GM13976 (cell line): Measurements from ENCODE around the gene GPR18.
A peak's percentile ranks its signal among the peaks of the same experiment; 100 is the strongest.

Experiments
- DNase-seq: peaks from one replicate; pipeline ENCODE4 v3.0.0; 2012; ENCODE audit warnings: low spot score
- CTCF ChIP-seq: IDR thresholded peaks from 2 replicates; pipeline ENCODE4 v1.5.1; 2012; ENCODE audit warnings: borderline replicate concordance, mild to moderate bottlenecking; ENCODE audit not compliant: insufficient read depth; ENCODE audit errors: extremely low read depth, missing control alignments, control extremely low read depth
- in situ Hi-C: fragments of 300-500 bp; cut with MboI; formaldehyde crosslinking; loops from one replicate; pipeline ENCODE4 v1.12.0; 2022; ENCODE audit warnings: low sequenced_read_pairs, mixed read lengths, inconsistent platforms; ENCODE audit not compliant: unreplicated experiment

Gene GPR18

GRCh38 chr13:99228737-99229691, 29.2 kb downstream of the GPR18 start:
- peak; percentile 73 for DNase-seq
- in situ Hi-C loops = no loop called here
- no peak for TF ChIP-seq CTCF

GRCh38 chr13:99227909-99228688, 30.1 kb downstream of the GPR18 start:
- TF ChIP-seq CTCF = no peak
- DNase-seq = no peak
- in situ Hi-C loops = no loop called here

- in situ Hi-C loops = no loop called here
- DNase-seq = no peak
- TF ChIP-seq CTCF = no peak
Measured at GRCh38 chr13:99227331-99227900, 30.8 kb downstream of the GPR18 start.

GRCh38 chr13:99226513-99226912, 31.7 kb downstream of the GPR18 start:
- in situ Hi-C loops = no loop called here
- no peak for TF ChIP-seq CTCF
- DNase-seq = no peak

- in situ Hi-C loops = no loop called here
- no peak for TF ChIP-seq CTCF
- DNase-seq = no peak
Measured at GRCh38 chr13:99225078-99225477, 33.1 kb downstream of the GPR18 start.

GRCh38 chr13:99224021-99224420, 34.2 kb downstream of the GPR18 start:
- in situ Hi-C loops = no loop called here
- no peak for TF ChIP-seq CTCF
- DNase-seq = no peak
